GM23338 (cell line): Measurements from ENCODE around the gene MXRA8. TPM values are rescaled to one million over a fixed set of nuclear protein-coding genes. Genes with fewer than 3 reads are reported as not detected.

Experiments
- ATAC-seq: fragments of 200-7000 bp; cut with Tn5 transposase; 3 replicates; pipeline ENCODE4 v1.9.1; 2020
- DNase-seq: peaks from one replicate; pipeline ENCODE4 v3.0.0-alpha.2; 2015; ENCODE audit warnings: low spot score
- H2AFZ ChIP-seq: fragments of 200-600 bp; sonication (generic); 2 replicates; pipeline ENCODE4 v1.8.0; 2016; ENCODE audit warnings: antibody characterized with exemption, mild to moderate bottlenecking, moderate library complexity
- H3F3A ChIP-seq: fragments of 200-600 bp; sonication (generic); replicated peaks from 2 replicates; pipeline ENCODE4 v1.8.0; 2017; ENCODE audit warnings: antibody characterized with exemption, mixed run types, low read depth
- H3K27ac ChIP-seq: fragments of 200-600 bp; sonication (generic); 2 replicates; pipeline ENCODE4 v1.6.1; 2016; ENCODE audit warnings: low read depth
- H3K27me3 ChIP-seq: fragments of 200-600 bp; sonication (generic); 2 replicates; pipeline ENCODE4 v1.8.0; 2016; ENCODE audit warnings: mild to moderate bottlenecking, mixed run types, moderate library complexity; ENCODE audit not compliant: insufficient read depth
- H3K36me3 ChIP-seq: fragments of 200-600 bp; sonication (generic); 2 replicates; pipeline ENCODE4 v1.8.0; 2016; ENCODE audit warnings: mild to moderate bottlenecking; ENCODE audit not compliant: insufficient read depth
- H3K4me1 ChIP-seq: fragments of 200-600 bp; sonication (generic); 2 replicates; pipeline ENCODE4 v1.8.0; 2016; ENCODE audit warnings: mild to moderate bottlenecking, moderate library complexity; ENCODE audit not compliant: insufficient read depth
- H3K4me2 ChIP-seq: fragments of 200-600 bp; sonication (generic); 2 replicates; pipeline ENCODE4 v1.7.1; 2017; ENCODE audit warnings: mixed run types
- H3K4me3 ChIP-seq: fragments of 200-600 bp; sonication (generic); 2 replicates; pipeline ENCODE4 v1.6.1; 2016; ENCODE audit warnings: mixed run types
- H3K79me2 ChIP-seq: fragments of 200-600 bp; sonication (generic); replicated peaks from 2 replicates; pipeline ENCODE4 v1.8.0; 2017; ENCODE audit warnings: mild to moderate bottlenecking; ENCODE audit not compliant: insufficient read depth
- H3K9me2 ChIP-seq: fragments of 200-600 bp; sonication (generic); 2 replicates; pipeline ENCODE4 v1.8.0; 2017; ENCODE audit not compliant: insufficient read depth
- H4K20me1 ChIP-seq: fragments of 200-600 bp; sonication (generic); replicated peaks from 2 replicates; pipeline ENCODE4 v1.8.0; 2017; ENCODE audit warnings: mild to moderate bottlenecking; ENCODE audit not compliant: insufficient read depth
- H3K27ac Mint-ChIP-seq: 2 replicates; pipeline ENCODE4 v1.8.0; 2020; ENCODE audit warnings: inconsistent platforms, mild to moderate bottlenecking, moderate library complexity, mixed read lengths
- H3K27me3 Mint-ChIP-seq: 3 replicates; pipeline ENCODE4 v1.8.0; 2022; ENCODE audit warnings: low read depth, mild to moderate bottlenecking, moderate library complexity, mixed read lengths, inconsistent platforms; ENCODE audit not compliant: insufficient read depth, poor library complexity
- H3K36me3 Mint-ChIP-seq: 3 replicates; pipeline ENCODE4 v1.8.0; 2021; ENCODE audit warnings: low read depth, mild to moderate bottlenecking, inconsistent platforms, moderate library complexity, mixed read lengths
- H3K4me1 Mint-ChIP-seq: 3 replicates; pipeline ENCODE4 v1.8.0; 2020; ENCODE audit warnings: mild to moderate bottlenecking, inconsistent platforms, mixed read lengths
- H3K4me3 Mint-ChIP-seq: 3 replicates; pipeline ENCODE4 v1.8.0; 2021; ENCODE audit warnings: moderate library complexity, mild to moderate bottlenecking, inconsistent platforms, mixed read lengths
- H3K9me3 Mint-ChIP-seq: 3 replicates; pipeline ENCODE4 v1.8.0; 2020; ENCODE audit warnings: moderate library complexity, mild to moderate bottlenecking, inconsistent platforms, mixed read lengths
- CREB1 ChIP-seq: fragments of 250-450 bp; sonication (Bioruptor Pico); IDR thresholded peaks from 2 replicates; pipeline ENCODE4 v1.5.0; 2020; ENCODE audit warnings: low read depth, mild to moderate bottlenecking, moderate library complexity
- EZH2 ChIP-seq: fragments of 200-600 bp; sonication (generic); IDR thresholded peaks from one replicate; pipeline ENCODE4 v1.8.0; 2017; ENCODE audit warnings: antibody characterized with exemption, mild to moderate bottlenecking, low read depth; ENCODE audit not compliant: unreplicated experiment
- EZH2phosphoT487 ChIP-seq: fragments of 200-600 bp; sonication (generic); IDR thresholded peaks from one replicate; pipeline ENCODE4 v1.8.1; 2018; ENCODE audit warnings: antibody characterized with exemption; ENCODE audit not compliant: unreplicated experiment
- JUNB ChIP-seq: IDR thresholded peaks from one replicate; pipeline ENCODE4 v1.6.1; 2016; ENCODE audit warnings: antibody characterized with exemption; ENCODE audit not compliant: unreplicated experiment
- POLR2AphosphoS5 ChIP-seq: IDR thresholded peaks from 2 replicates; pipeline ENCODE4 v1.6.1; 2016; ENCODE audit warnings: antibody characterized with exemption, low read depth
- STAT1 ChIP-seq: IDR thresholded peaks from one replicate; pipeline ENCODE4 v1.6.1; 2016; ENCODE audit warnings: antibody characterized with exemption; ENCODE audit not compliant: unreplicated experiment
- ZNF114 ChIP-seq: fragments of 250-450 bp; sonication (Bioruptor Pico); IDR thresholded peaks from 2 replicates; pipeline ENCODE4 v1.5.0; 2020; ENCODE audit warnings: mild to moderate bottlenecking, moderate library complexity
- polyA plus RNA-seq: library from polyadenylated mRNA; unstranded; fragments of >200 nt; fragmentation: Nextera tagmentation; extraction: Ambion mirVana; gene quantifications from 2 replicates; pipeline ENCODE4 v1.2.1, GENCODE V29; 2016
- total RNA-seq: library from RNA; depleted of rRNA; stranded (reverse); fragments of >200 nt; shearing (Covaris generic); gene quantifications from 2 replicates; pipeline ENCODE4 v1.2.3, GENCODE V29; 2014
- TF ChIP-seq, protein P1 (sequence below): fragments of 250-450 bp; sonication (Bioruptor Pico); IDR thresholded peaks from 2 replicates; pipeline ENCODE4 v1.5.0; 2020; ENCODE audit warnings: mild to moderate bottlenecking, moderate library complexity
- TF ChIP-seq, protein P2 (sequence below), 2 experiments: fragments of 200-600 bp in 1 of 2; sonication (generic) in 1 of 2; conservative IDR thresholded peaks; 2 replicates each; pipeline versions ENCODE4 v1.5.1 to v1.6.1; 2016 to 2017; ENCODE audit warnings: antibody characterized with exemption in 2 of 2, low read depth in 2 of 2, mild to moderate bottlenecking in 2 of 2, moderate library complexity in 1 of 2

The MXRA8 gene
- total and polyA plus RNA-seq, 2 experiments from 2014 or later: 9.1 to 17.2 TPM

DNA sequence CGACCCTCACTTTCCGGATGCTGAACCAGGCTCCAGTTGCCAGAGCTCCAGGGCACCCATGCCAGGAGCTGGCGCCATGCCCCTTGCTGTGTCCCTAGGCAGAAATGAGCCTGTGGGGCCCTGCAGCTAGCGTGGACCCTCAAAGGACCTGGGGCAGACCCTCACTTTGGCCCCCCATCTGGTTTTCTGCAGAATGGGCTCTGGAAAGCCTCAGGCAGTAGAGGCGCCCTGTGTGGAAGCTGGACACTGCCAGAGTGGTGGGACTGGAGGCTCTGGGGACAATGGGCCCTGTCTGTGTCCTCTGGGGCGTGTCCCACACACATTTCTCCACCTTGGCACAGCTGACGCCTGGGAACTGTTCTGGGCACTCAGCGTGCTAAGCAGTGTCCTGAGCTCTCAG lies 22.9 kb upstream of the MXRA8 start (continued):
- TF ChIP-seq, protein P1, sequence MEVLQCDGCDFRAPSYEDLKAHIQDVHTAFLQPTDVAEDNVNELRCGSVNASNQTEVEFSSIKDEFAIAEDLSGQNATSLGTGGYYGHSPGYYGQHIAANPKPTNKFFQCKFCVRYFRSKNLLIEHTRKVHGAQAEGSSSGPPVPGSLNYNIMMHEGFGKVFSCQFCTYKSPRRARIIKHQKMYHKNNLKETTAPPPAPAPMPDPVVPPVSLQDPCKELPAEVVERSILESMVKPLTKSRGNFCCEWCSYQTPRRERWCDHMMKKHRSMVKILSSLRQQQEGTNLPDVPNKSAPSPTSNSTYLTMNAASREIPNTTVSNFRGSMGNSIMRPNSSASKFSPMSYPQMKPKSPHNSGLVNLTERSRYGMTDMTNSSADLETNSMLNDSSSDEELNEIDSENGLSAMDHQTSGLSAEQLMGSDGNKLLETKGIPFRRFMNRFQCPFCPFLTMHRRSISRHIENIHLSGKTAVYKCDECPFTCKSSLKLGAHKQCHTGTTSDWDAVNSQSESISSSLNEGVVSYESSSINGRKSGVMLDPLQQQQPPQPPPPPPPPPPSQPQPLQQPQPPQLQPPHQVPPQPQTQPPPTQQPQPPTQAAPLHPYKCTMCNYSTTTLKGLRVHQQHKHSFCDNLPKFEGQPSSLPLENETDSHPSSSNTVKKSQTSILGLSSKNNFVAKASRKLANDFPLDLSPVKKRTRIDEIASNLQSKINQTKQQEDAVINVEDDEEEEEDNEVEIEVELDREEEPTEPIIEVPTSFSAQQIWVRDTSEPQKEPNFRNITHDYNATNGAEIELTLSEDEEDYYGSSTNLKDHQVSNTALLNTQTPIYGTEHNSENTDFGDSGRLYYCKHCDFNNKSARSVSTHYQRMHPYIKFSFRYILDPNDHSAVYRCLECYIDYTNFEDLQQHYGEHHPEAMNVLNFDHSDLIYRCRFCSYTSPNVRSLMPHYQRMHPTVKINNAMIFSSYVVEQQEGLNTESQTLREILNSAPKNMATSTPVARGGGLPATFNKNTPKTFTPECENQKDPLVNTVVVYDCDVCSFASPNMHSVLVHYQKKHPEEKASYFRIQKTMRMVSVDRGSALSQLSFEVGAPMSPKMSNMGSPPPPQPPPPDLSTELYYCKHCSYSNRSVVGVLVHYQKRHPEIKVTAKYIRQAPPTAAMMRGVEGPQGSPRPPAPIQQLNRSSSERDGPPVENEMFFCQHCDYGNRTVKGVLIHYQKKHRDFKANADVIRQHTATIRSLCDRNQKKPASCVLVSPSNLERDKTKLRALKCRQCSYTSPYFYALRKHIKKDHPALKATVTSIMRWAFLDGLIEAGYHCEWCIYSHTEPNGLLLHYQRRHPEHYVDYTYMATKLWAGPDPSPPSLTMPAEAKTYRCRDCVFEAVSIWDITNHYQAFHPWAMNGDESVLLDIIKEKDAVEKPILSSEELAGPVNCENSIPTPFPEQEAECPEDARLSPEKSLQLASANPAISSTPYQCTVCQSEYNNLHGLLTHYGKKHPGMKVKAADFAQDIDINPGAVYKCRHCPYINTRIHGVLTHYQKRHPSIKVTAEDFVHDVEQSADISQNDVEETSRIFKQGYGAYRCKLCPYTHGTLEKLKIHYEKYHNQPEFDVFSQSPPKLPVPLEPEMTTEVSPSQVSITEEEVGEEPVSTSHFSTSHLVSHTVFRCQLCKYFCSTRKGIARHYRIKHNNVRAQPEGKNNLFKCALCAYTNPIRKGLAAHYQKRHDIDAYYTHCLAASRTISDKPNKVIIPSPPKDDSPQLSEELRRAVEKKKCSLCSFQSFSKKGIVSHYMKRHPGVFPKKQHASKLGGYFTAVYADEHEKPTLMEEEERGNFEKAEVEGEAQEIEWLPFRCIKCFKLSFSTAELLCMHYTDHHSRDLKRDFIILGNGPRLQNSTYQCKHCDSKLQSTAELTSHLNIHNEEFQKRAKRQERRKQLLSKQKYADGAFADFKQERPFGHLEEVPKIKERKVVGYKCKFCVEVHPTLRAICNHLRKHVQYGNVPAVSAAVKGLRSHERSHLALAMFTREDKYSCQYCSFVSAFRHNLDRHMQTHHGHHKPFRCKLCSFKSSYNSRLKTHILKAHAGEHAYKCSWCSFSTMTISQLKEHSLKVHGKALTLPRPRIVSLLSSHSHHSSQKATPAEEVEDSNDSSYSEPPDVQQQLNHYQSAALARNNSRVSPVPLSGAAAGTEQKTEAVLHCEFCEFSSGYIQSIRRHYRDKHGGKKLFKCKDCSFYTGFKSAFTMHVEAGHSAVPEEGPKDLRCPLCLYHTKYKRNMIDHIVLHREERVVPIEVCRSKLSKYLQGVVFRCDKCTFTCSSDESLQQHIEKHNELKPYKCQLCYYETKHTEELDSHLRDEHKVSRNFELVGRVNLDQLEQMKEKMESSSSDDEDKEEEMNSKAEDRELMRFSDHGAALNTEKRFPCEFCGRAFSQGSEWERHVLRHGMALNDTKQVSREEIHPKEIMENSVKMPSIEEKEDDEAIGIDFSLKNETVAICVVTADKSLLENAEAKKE (CRISPR knock-in tag): no peak
- TF ChIP-seq ZNF114 (CRISPR knock-in tag) (no peak), CREB1 (CRISPR knock-in tag) (no peak)

DNA sequence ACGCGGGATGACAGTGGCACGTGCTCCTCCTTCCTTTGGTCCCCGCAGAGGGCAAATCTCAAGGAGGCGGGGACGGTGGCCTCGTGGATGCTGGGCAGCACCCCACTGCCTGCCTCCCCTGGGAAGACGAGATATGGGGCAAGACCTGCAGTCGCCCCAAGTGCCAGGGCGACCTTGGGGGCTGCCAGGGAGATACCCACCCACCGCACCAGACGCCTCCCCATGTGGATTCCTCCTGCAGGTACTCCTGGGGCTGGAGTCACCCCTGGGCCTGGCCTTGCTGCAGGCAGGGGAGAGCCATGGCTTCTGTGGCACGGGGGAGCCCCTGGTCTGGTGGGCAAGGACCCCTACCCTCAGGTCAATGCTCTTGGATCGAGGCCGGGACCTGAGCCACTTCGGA lies 22.5 kb upstream of the MXRA8 start:
- H3F3A ChIP-seq: peaks cover 7% of the 10 kb centered on the region
- TF ChIP-seq JUNB (no peak), EZH2phosphoT487 (no peak), EZH2 (no peak), STAT1 (no peak), POLR2AphosphoS5 (no peak), CREB1 (CRISPR knock-in tag) (no peak)
- TF ChIP-seq, protein P2, sequence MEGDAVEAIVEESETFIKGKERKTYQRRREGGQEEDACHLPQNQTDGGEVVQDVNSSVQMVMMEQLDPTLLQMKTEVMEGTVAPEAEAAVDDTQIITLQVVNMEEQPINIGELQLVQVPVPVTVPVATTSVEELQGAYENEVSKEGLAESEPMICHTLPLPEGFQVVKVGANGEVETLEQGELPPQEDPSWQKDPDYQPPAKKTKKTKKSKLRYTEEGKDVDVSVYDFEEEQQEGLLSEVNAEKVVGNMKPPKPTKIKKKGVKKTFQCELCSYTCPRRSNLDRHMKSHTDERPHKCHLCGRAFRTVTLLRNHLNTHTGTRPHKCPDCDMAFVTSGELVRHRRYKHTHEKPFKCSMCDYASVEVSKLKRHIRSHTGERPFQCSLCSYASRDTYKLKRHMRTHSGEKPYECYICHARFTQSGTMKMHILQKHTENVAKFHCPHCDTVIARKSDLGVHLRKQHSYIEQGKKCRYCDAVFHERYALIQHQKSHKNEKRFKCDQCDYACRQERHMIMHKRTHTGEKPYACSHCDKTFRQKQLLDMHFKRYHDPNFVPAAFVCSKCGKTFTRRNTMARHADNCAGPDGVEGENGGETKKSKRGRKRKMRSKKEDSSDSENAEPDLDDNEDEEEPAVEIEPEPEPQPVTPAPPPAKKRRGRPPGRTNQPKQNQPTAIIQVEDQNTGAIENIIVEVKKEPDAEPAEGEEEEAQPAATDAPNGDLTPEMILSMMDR (conservative IDR thresholded peaks at IDR 0.05; ENCODE audit: low read depth in 2 of 2): no peak

More for the DNA sequence above, 22.5 kb upstream of the MXRA8 start:
- Mint-ChIP-seq H3K27me3 (peaks cover 5% of the 10 kb centered on the region), H3K4me1 (peaks cover 3% of the 10 kb centered on the region; the same call in 2 of the 3 replicates), H3K27ac (no peak overlapping the region), H3K36me3 (peaks cover 18% of the 10 kb centered on the region; the same call in 2 of the 3 replicates), H3K4me3 (no peak overlapping the region), H3K9me3 (no peaks in the 10 kb centered on the region; the same call in 2 of the 3 replicates)
- H3K36me3 ChIP-seq: no peaks in the 10 kb centered on the region; the same call in 1 of the 2 replicates
- H3K27ac ChIP-seq: no peak overlapping the region
- H3K9me2 ChIP-seq: no peaks in the 10 kb centered on the region
- 0 out of 2 replicates have a peak, but pooled peaks cover 5% of the 10 kb centered on the region for H3K79me2 ChIP-seq
- no peak overlapping the region for H2AFZ ChIP-seq
- H3K4me2 ChIP-seq: no peak overlapping the region
- no peaks in the 10 kb centered on the region for H3K27me3 ChIP-seq
- no peaks in the 10 kb centered on the region; the same call in 1 of the 2 replicates for H4K20me1 ChIP-seq
- H3K4me1 ChIP-seq: peaks cover 5% of the 10 kb centered on the region; the same call in 1 of the 2 replicates
- ATAC-seq (no peak), DNase-seq (no peak)
- no peak overlapping the region for H3K4me3 ChIP-seq
